KBM-7 (cell line): ENCODE measurements around the gene PTPN13.

Experiments
- DNase-seq: peaks from one replicate; pipeline ENCODE4 v3.0.0-alpha.2; 2015
- in situ Hi-C: fragments of 300-500 bp; cut with MboI; formaldehyde crosslinking; loops from 2 replicates; pipeline ENCODE4 v1.14.3; 2020; ENCODE audit warnings: low sequenced_read_pairs, low pct_unique_long_range_greater_than_20kb, mixed read lengths

PTPN13 gene

GRCh38 chr4:86837691-86838503, 243.8 kb downstream of the PTPN13 start:
- DNase-seq: no peak
- in situ Hi-C loops: no loop called here

GRCh38 chr4:86840858-86841257, 246.7 kb downstream of the PTPN13 start:
- no peak for DNase-seq
- in situ Hi-C loops: no loop called here

DNA sequence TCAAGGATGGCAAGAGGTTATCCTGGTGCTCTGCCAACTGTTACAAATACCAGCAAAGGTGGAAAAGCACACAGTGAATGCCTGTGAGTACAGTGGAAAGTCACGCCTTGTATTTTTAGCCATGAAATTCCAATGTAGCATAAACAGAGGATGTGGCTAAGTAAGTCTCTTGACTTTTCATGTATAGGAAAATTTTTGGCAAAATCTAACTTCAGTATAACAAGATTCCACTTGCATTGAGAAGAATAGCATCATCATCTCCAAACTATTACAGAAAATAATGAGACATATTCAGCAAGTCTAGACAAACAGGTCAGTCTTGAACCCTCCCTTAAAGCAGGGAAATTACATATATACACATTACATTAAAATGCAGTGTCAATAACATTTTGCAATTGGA, 247.2 kb downstream of the PTPN13 start:
- no peak for DNase-seq
- in situ Hi-C loops: no loop called here

GRCh38 chr4:86845593-86845992, 251.5 kb downstream of the PTPN13 start:
- in situ Hi-C loops: no loop called here
- no peak for DNase-seq

GRCh38 chr4:86846921-86847320, 252.8 kb downstream of the PTPN13 start:
- in situ Hi-C loops: no loop called here
- DNase-seq: no peak

GRCh38 chr4:86847571-86847970, 253.5 kb downstream of the PTPN13 start:
- in situ Hi-C loops: no loop called here
- no peak for DNase-seq

GRCh38 chr4:86848136-86848535, 254.0 kb downstream of the PTPN13 start:
- in situ Hi-C loops: no loop called here
- DNase-seq: no peak

GRCh38 chr4:86848732-86849619, 254.9 kb downstream of the PTPN13 start, which contains the start of gene SLC10A6:
Gene SLC10A6 (minus strand): TSS chr4:86849384. CDS start chr4:86849115, 269 bp downstream.
- in situ Hi-C loops: no loop called here
- DNase-seq: no peak

- in situ Hi-C loops: no loop called here
- DNase-seq: no peak
These were observed 259.1 kb downstream of the PTPN13 start for GRCh38 chr4:86853209-86853608.

DNA sequence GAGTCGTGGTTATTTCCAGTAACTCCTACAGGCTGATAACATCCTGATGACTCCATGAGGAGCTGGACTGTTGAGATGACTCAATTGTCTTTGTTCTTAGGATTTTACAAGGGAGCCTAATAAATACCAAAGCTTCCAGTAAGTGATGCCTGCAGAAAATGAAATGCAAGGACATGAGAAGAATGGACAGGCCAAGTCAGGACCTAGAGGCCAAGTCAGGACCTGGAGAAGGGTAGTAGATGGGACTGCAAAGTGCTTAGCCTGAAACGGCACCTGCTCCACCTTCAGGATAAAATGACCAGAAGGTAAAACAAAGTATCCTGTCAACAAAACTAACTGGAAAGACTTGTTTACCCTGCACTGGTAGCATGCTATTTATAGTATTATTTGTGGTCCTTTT, 261.5 kb downstream of the PTPN13 start:
- in situ Hi-C loops: no loop called here
- DNase-seq: no peak

- DNase-seq: no peak
- in situ Hi-C loops: no loop called here
These were observed 262.8 kb downstream of the PTPN13 start for GRCh38 chr4:86856896-86857295.

DNA sequence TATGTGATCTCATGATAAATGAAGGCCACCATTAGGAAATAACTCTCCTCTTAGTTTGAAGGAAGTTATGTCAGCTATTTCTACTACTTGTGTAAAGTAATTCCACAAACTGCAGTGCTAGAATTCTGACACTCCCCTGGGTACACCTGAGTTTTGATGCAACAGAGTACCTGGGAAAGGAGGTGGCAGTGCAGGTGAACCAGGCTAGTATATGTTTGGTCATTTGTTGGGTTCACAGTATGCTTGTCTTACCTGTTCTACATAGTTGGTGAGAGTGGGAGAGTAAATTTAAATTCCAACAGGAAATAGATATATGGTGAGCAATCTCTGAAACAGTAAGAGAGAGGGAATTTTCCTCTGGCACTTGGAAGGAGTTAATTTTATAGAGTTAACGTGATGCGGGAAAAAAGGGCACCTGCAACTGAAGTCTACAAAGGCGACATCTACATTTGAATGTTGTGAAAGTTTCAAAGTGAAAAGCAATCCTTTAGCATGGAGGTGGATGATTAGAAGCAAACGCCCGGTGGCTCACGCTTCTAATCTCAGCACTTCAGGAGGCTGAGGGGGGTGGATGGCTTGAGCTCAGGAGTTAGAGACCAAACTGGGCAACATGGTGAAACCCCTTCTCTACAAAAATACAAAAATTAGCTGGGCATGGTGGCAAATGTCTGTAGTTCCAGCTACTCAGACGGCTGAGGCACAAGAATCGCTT, 263.4 kb downstream of the PTPN13 start:
- in situ Hi-C loops: no loop called here

More for the DNA sequence above, 263.4 kb downstream of the PTPN13 start:
- DNase-seq: no peak
